Esophagus muscularis mucosa (tissue), 4 donors: ENCODE data around the gene ZNF3. TPM values are rescaled to one million over a fixed set of nuclear protein-coding genes. Genes with fewer than 3 reads are reported as not detected.

Experiments
- DNase-seq: peaks from one replicate; pipeline ENCODE4 v3.0.0-alpha.2; 2017; ENCODE audit errors: extremely low spot score
- H3K27ac ChIP-seq, 4 donors: fragments of 200-600 bp; sonication (generic); replicated peaks in 1 of 4; 1 replicate in 3 of 4; 2 replicates in 1 of 4; pipeline ENCODE4 v1.5.1; 2016 to 2019; ENCODE audit warnings: mild to moderate bottlenecking in 1 of 4
- H3K27me3 ChIP-seq, 4 donors: fragments of 200-600 bp; sonication (generic); one replicate each; pipeline versions ENCODE4 v1.5.1 to v1.6.0; 2016 to 2019
- H3K36me3 ChIP-seq, 4 donors: fragments of 200-600 bp; sonication (generic); one replicate each; pipeline ENCODE4 v1.5.1; 2016 to 2019
- H3K4me1 ChIP-seq, 4 donors: fragments of 200-600 bp; sonication (generic); one replicate each; pipeline ENCODE4 v1.5.1; 2016 to 2019
- H3K4me3 ChIP-seq, 4 donors: fragments of 200-600 bp; sonication (generic); 1 replicate in 2 of 4; 2 replicates in 2 of 4; pipeline ENCODE4 v1.5.1; 2016 to 2019; ENCODE audit warnings: mild to moderate bottlenecking in 4 of 4, moderate library complexity in 1 of 4
- H3K9me3 ChIP-seq, 4 donors: fragments of 200-600 bp; sonication (generic); 1 replicate in 3 of 4; 2 replicates in 1 of 4; pipeline ENCODE4 v1.5.1; 2016 to 2019
- CTCF ChIP-seq, 3 experiments: fragments of 200-600 bp in 2 of 3; fragments of 450-650 bp in 1 of 3; sonication (generic) in 2 of 3; IDR thresholded peaks; one replicate each; pipeline ENCODE4 v1.5.1; 2017 to 2019; ENCODE audit warnings: antibody characterized with exemption in 3 of 3, mild to moderate bottlenecking in 2 of 3, moderate library complexity in 1 of 3
- EP300 ChIP-seq: sonication (generic); formaldehyde crosslinking; IDR thresholded peaks from one replicate; pipeline ENCODE4 v1.6.1; 2017; ENCODE audit warnings: antibody characterized with exemption
- POLR2A ChIP-seq: fragments of 450-650 bp; IDR thresholded peaks from one replicate; pipeline ENCODE4 v1.6.1; 2017; ENCODE audit warnings: antibody characterized with exemption, moderate library complexity, mild to moderate bottlenecking, low read depth
- POLR2AphosphoS5 ChIP-seq, 2 donors: sonication (generic); formaldehyde crosslinking; IDR thresholded peaks; one replicate each; pipeline ENCODE4 v1.6.1; 2017; ENCODE audit warnings: antibody characterized with exemption in 2 of 2
- WGBS: methylation state at CpG from one replicate; pipeline ENCODE4 v1.1.5; 2018; 5-methylcytosine and 5-hydroxymethylcytosine counted together
- intact Hi-C: fragments of 100-400 bp; cut with DNase I; formaldehyde crosslinking; loops from one replicate; pipeline ENCODE4 v1.15.1; 2023
- total RNA-seq, 4 donors: library from RNA; depleted of rRNA; stranded (reverse); fragments of >200 nt; gene quantifications; one replicate each; pipeline versions ENCODE4 v1.1.0 to v1.2.1, GENCODE V29; 2016

ZNF3 gene
- total RNA-seq, 4 donors from 2014 or later, result 15.6 to 25.3 (median 20.7) TPM

GRCh38 chr7:100119970-100120732, 38.6 kb upstream of the ZNF3 start:
- Histone ChIP-seq H3K4me1 (peaks cover 16 to 33% (median 26%) of the 10 kb centered on the region in 4 donors), H3K27ac (peak overlapping the region; percentile 76 to 87 (median 85)), H3K9me3 (no peaks in the 10 kb centered on the region), H3K36me3 (peaks cover 0 to 30% (median 12%) of the 10 kb centered on the region in 4 donors), H3K27me3 (no peaks in the 10 kb centered on the region), H3K4me3 (peak overlapping the region; percentile 68 to 87 (median 76))
- peak; percentile 96 for DNase-seq
- TF ChIP-seq POLR2A, result no peak
- TF ChIP-seq POLR2AphosphoS5 (IDR thresholded peaks at IDR 0.05), result peak in 1 of 2 donors; percentile 41
- TF ChIP-seq EP300, result no peak
- TF ChIP-seq CTCF (IDR thresholded peaks at IDR 0.05), result no peak
- intact Hi-C loops, result loop anchor here (2.0 kb wide), 1 partner anchor 17 kb away; no protein-coding TSS in a partner anchor
- 11% methylated on average over 19 of the region's 19 CpGs for WGBS

GRCh38 chr7:100119072-100119969, 37.8 kb upstream of the ZNF3 start, which contains the start of the genes CNPY4 and TAF6:
Gene CNPY4 (plus strand): TSS chr7:100119634. CDS start chr7:100119745, 111 bp downstream.
Gene TAF6 (minus strand): TSS chr7:100119358. CDS start chr7:100114209, 5,149 bp downstream.
- intact Hi-C loops, result loop anchor here (2.0 kb wide), 1 partner anchor 17 kb away; no protein-coding TSS in a partner anchor
- H3K9me3 ChIP-seq, result no peaks in the 10 kb centered on the region
- peak; percentile 80 to 84 for TF ChIP-seq POLR2AphosphoS5 (IDR thresholded peaks at IDR 0.05)
- no peak for TF ChIP-seq EP300
- peak in 2 of 3 experiments; percentile 13 to 36 for TF ChIP-seq CTCF (IDR thresholded peaks at IDR 0.05)
- peak; percentile 26 for TF ChIP-seq POLR2A
- H3K36me3 ChIP-seq, result peaks cover 0 to 32% (median 8%) of the 10 kb centered on the region in 4 donors
- peak within 1 kb of the TSS; percentile 76 to 87 (median 85) for H3K27ac ChIP-seq
- DNase-seq, result peak; percentile 99
- H3K27me3 ChIP-seq, result no peaks in the 10 kb centered on the region
- WGBS, result under 1% methylated on average over 35 of the region's 49 CpGs
- H3K4me1 ChIP-seq, result peaks cover 16 to 33% (median 23%) of the 10 kb centered on the region in 4 donors
- H3K4me3 ChIP-seq, result peak within 1 kb of the TSS; percentile 68 to 87 (median 76)

GRCh38 chr7:100118388-100119071, 37.0 kb upstream of the ZNF3 start:
- TF ChIP-seq POLR2AphosphoS5 (IDR thresholded peaks at IDR 0.05) (no peak), EP300 (no peak), CTCF (IDR thresholded peaks at IDR 0.05) (no peak), POLR2A (no peak)
- Histone ChIP-seq H3K36me3 (peaks cover 0 to 31% (median 13%) of the 10 kb centered on the region in 4 donors), H3K27ac (peak overlapping the region; percentile 76 to 87 (median 85)), H3K4me1 (peaks cover 16 to 33% (median 23%) of the 10 kb centered on the region in 4 donors), H3K9me3 (no peaks in the 10 kb centered on the region), H3K27me3 (no peaks in the 10 kb centered on the region), H3K4me3 (peak overlapping the region; percentile 68 to 87 (median 76))
- WGBS, result 17% methylated on average over 18 of the region's 18 CpGs
- no peak for DNase-seq
- intact Hi-C loops, result loop anchor here (2.0 kb wide), 1 partner anchor 16 kb away; no protein-coding TSS in a partner anchor

GRCh38 chr7:100115026-100115425, 33.5 kb upstream of the ZNF3 start:
- WGBS, result 82% methylated on average over 7 of the region's 7 CpGs
- no peaks in the 10 kb centered on the region for H3K9me3 ChIP-seq
- no peak for DNase-seq
- TF ChIP-seq POLR2AphosphoS5 (IDR thresholded peaks at IDR 0.05) (no peak), POLR2A (no peak), CTCF (IDR thresholded peaks at IDR 0.05) (no peak), EP300 (no peak)
- no peak overlapping the region for H3K27ac ChIP-seq
- no peaks in the 10 kb centered on the region for H3K27me3 ChIP-seq
- peaks cover 8 to 18% (median 14%) of the 10 kb centered on the region in 4 donors for H3K4me1 ChIP-seq
- H3K4me3 ChIP-seq, result no peak overlapping the region
- intact Hi-C loops, result no loop called here
- peaks cover 15 to 51% (median 43%) of the 10 kb centered on the region in 4 donors for H3K36me3 ChIP-seq
